ENCODE measurements around the gene TEX48.

TEX48 gene

GRCh38 chr9:114666401-114666800 lies 15.6 kb downstream of the TEX48 start:
- no peaks in the 10 kb centered on the region for H3K36me3 ChIP-seq (ENCODE audit: control insufficient read depth, insufficient read depth, low read length)
- H3K4me1 ChIP-seq (ENCODE audit: control insufficient read depth, insufficient read depth, low read length): peaks cover 12% of the 10 kb centered on the region
- no peak overlapping the region for H3K4me3 ChIP-seq (ENCODE audit: low read depth, low read length)
- H3K9me3 ChIP-seq (ENCODE audit: control insufficient read depth, insufficient read depth, low read depth, low read length): no peaks in the 10 kb centered on the region
- H3K27me3 ChIP-seq (ENCODE audit: control insufficient read depth, insufficient read depth, low read length): no peaks in the 10 kb centered on the region
- no peak overlapping the region for H3K9ac ChIP-seq (ENCODE audit: low read length)
- H3K27ac ChIP-seq (ENCODE audit: low read depth, low read length): no peak overlapping the region

DNA sequence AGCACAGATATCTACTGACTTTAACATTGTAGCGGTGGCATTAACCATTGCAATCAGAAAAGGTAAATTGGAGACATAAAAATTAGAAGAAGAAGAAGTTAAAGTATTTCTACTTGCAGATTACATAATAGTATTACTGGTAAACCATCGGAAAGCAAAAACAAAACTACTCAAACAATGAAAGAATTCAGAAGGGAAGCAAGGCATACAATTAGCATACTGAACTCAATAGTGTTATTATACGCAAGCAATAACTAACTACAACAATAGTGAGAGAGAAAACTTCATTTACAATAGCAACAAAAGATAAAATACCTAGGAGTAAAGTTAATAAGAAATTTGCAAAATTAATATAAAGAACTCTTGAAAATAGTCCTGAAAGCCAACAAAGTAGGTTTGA lies 17.8 kb downstream of the TEX48 start:
- Histone ChIP-seq H3K27ac (ENCODE audit: low read depth, low read length) (no peak overlapping the region), H3K4me3 (ENCODE audit: low read depth, low read length) (no peak overlapping the region), H3K9ac (ENCODE audit: low read length) (no peak overlapping the region), H3K9me3 (ENCODE audit: control insufficient read depth, insufficient read depth, low read depth, low read length) (no peaks in the 10 kb centered on the region), H3K4me1 (ENCODE audit: control insufficient read depth, insufficient read depth, low read length) (peaks cover 12% of the 10 kb centered on the region), H3K36me3 (ENCODE audit: control insufficient read depth, insufficient read depth, low read length) (no peaks in the 10 kb centered on the region), H3K27me3 (ENCODE audit: control insufficient read depth, insufficient read depth, low read length) (no peaks in the 10 kb centered on the region)

- H3K27me3 ChIP-seq (ENCODE audit: control insufficient read depth, insufficient read depth, low read length): no peaks in the 10 kb centered on the region
- peaks cover 12% of the 10 kb centered on the region for H3K4me1 ChIP-seq (ENCODE audit: control insufficient read depth, insufficient read depth, low read length)
- H3K4me3 ChIP-seq (ENCODE audit: low read depth, low read length): no peak overlapping the region
- no peaks in the 10 kb centered on the region for H3K9me3 ChIP-seq (ENCODE audit: control insufficient read depth, insufficient read depth, low read depth, low read length)
- no peak overlapping the region for H3K27ac ChIP-seq (ENCODE audit: low read depth, low read length)
- no peaks in the 10 kb centered on the region for H3K36me3 ChIP-seq (ENCODE audit: control insufficient read depth, insufficient read depth, low read length)
- no peak overlapping the region for H3K9ac ChIP-seq (ENCODE audit: low read length)
Measured at GRCh38 chr9:114662081-114662989, 19.7 kb downstream of the TEX48 start.

GRCh38 chr9:114657705-114658104 lies 24.3 kb downstream of the TEX48 start, which contains the start of gene TEX53:
Gene TEX53, minus strand, starts transcription at chr9:114657805. Its CDS starts 31 bp downstream, at chr9:114657774.
- Histone ChIP-seq H3K27ac (ENCODE audit: low read depth, low read length) (no peak within 1 kb of the TSS), H3K4me1 (ENCODE audit: control insufficient read depth, insufficient read depth, low read length) (peaks cover 14% of the 10 kb centered on the region), H3K9ac (ENCODE audit: low read length) (no peak within 1 kb of the TSS), H3K9me3 (ENCODE audit: control insufficient read depth, insufficient read depth, low read depth, low read length) (no peaks in the 10 kb centered on the region), H3K27me3 (ENCODE audit: control insufficient read depth, insufficient read depth, low read length) (no peaks in the 10 kb centered on the region), H3K4me3 (ENCODE audit: low read depth, low read length) (no peak within 1 kb of the TSS), H3K36me3 (ENCODE audit: control insufficient read depth, insufficient read depth, low read length) (no peaks in the 10 kb centered on the region)

GRCh38 chr9:114656301-114656700 lies 25.7 kb downstream of the TEX48 start:
- H3K4me1 ChIP-seq (ENCODE audit: control insufficient read depth, insufficient read depth, low read length): peaks cover 9% of the 10 kb centered on the region; the same call in 1 of the 2 replicates
- H3K27me3 ChIP-seq (ENCODE audit: control insufficient read depth, insufficient read depth, low read length): no peaks in the 10 kb centered on the region
- H3K36me3 ChIP-seq (ENCODE audit: control insufficient read depth, insufficient read depth, low read length): no peaks in the 10 kb centered on the region
- no peak overlapping the region for H3K9ac ChIP-seq (ENCODE audit: low read length)
- H3K9me3 ChIP-seq (ENCODE audit: control insufficient read depth, insufficient read depth, low read depth, low read length): no peaks in the 10 kb centered on the region
- no peak overlapping the region for H3K4me3 ChIP-seq (ENCODE audit: low read depth, low read length)
- H3K27ac ChIP-seq (ENCODE audit: low read depth, low read length): no peak overlapping the region

DNA sequence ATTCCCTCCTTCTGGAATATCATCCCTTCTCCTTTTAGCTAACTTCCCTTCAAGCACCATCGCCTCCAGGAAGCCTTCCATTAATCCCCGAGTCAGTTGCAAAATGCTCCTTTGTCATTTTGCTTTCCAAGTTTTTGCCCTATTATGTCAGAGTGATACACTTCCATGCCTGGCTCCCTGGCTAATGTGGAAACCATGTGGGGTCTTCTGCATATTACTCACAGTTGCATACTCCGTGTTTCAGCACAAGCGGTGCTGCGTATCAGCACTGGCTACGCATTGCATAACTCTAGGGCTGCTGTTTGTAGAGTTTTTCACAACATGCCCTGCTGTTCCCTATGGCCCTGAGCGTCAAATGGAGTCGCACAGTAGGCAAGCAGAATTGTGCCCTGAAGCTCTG lies 26.3 kb downstream of the TEX48 start:
- H3K9me3 ChIP-seq (ENCODE audit: control insufficient read depth, insufficient read depth, low read depth, low read length): no peaks in the 10 kb centered on the region
- peaks cover 9% of the 10 kb centered on the region; the same call in 1 of the 2 replicates for H3K4me1 ChIP-seq (ENCODE audit: control insufficient read depth, insufficient read depth, low read length)
- H3K36me3 ChIP-seq (ENCODE audit: control insufficient read depth, insufficient read depth, low read length): no peaks in the 10 kb centered on the region
- no peak overlapping the region for H3K27ac ChIP-seq (ENCODE audit: low read depth, low read length)
- no peak overlapping the region for H3K4me3 ChIP-seq (ENCODE audit: low read depth, low read length)
- no peak overlapping the region for H3K9ac ChIP-seq (ENCODE audit: low read length)
- H3K27me3 ChIP-seq (ENCODE audit: control insufficient read depth, insufficient read depth, low read length): no peaks in the 10 kb centered on the region

DNA sequence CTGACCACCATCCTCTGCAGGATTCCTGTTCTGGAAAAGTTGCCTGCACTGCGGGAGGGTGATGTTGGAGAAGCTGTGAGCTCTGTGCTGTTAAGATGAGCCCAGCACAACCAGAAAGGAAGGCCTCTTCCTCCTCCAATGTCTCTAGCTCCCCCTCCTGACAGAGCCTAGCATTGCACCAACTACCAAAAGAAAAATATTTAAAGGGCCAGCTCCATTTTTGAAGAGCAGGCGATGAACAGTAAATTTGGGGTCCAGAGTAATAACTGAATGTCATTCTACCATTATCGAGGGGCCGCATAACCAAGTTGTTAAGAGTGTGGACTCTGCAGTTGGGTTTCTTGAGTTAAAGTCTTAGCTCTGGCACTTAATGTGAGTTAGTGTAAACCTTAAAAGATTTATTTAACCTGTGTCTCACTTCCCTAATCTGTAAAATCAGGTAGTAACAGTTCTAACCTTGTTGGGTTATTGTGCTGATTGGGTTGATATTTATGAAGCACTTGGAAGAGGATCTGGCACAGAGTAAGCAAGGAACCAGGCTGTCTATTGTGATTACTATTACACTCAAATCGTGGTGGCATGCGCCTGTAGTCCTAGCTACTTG lies 28.3 kb downstream of the TEX48 start:
- Histone ChIP-seq H3K4me1 (ENCODE audit: control insufficient read depth, insufficient read depth, low read length) (peaks cover 9% of the 10 kb centered on the region; the same call in 1 of the 2 replicates), H3K4me3 (ENCODE audit: low read depth, low read length) (no peak overlapping the region), H3K36me3 (ENCODE audit: control insufficient read depth, insufficient read depth, low read length) (no peaks in the 10 kb centered on the region), H3K9me3 (ENCODE audit: control insufficient read depth, insufficient read depth, low read depth, low read length) (no peaks in the 10 kb centered on the region), H3K9ac (ENCODE audit: low read length) (no peak overlapping the region), H3K27ac (ENCODE audit: low read depth, low read length) (no peak overlapping the region), H3K27me3 (ENCODE audit: control insufficient read depth, insufficient read depth, low read length) (no peaks in the 10 kb centered on the region)

- no peaks in the 10 kb centered on the region for H3K27me3 ChIP-seq (ENCODE audit: control insufficient read depth, insufficient read depth, low read length)
- no peaks in the 10 kb centered on the region for H3K9me3 ChIP-seq (ENCODE audit: control insufficient read depth, insufficient read depth, low read depth, low read length)
- H3K27ac ChIP-seq (ENCODE audit: low read depth, low read length): no peak overlapping the region
- no peak overlapping the region for H3K9ac ChIP-seq (ENCODE audit: low read length)
- H3K4me3 ChIP-seq (ENCODE audit: low read depth, low read length): no peak overlapping the region
- no peaks in the 10 kb centered on the region for H3K36me3 ChIP-seq (ENCODE audit: control insufficient read depth, insufficient read depth, low read length)
- peaks cover 9% of the 10 kb centered on the region; the same call in 1 of the 2 replicates for H3K4me1 ChIP-seq (ENCODE audit: control insufficient read depth, insufficient read depth, low read length)
Measured at GRCh38 chr9:114652776-114653555, 29.0 kb downstream of the TEX48 start.

DNA sequence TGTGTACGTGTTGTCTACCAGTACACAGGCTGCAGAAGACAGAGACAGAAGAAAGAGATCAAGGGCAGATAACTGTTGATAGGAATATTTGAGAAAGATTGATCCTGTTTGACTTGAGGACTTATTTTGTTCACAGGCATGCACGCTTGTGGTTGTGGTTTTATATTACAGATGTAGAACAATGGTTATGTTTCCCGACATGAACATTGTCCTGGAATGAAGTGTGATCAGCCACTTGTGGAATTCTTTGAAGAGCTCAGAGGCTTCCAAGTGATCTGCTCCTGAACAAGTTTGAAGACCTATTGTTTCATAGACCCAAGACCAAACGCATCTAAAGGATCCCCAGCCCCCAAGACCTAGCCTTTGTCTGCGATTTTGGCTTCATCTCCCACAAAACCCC lies 38.1 kb downstream of the TEX48 start:
- Histone ChIP-seq H3K27ac (ENCODE audit: low read depth, low read length) (no peak overlapping the region), H3K36me3 (ENCODE audit: control insufficient read depth, insufficient read depth, low read length) (peaks cover 24% of the 10 kb centered on the region), H3K27me3 (ENCODE audit: control insufficient read depth, insufficient read depth, low read length) (no peaks in the 10 kb centered on the region), H3K4me1 (ENCODE audit: control insufficient read depth, insufficient read depth, low read length) (no peaks in the 10 kb centered on the region), H3K9ac (ENCODE audit: low read length) (no peak overlapping the region), H3K4me3 (ENCODE audit: low read depth, low read length) (no peak overlapping the region), H3K9me3 (ENCODE audit: control insufficient read depth, insufficient read depth, low read depth, low read length) (0 out of 2 replicates have a peak, but pooled peaks cover 2% of the 10 kb centered on the region)

GRCh38 chr9:114643001-114643400 lies 39.0 kb downstream of the TEX48 start:
- Histone ChIP-seq H3K27me3 (ENCODE audit: control insufficient read depth, insufficient read depth, low read length) (no peaks in the 10 kb centered on the region), H3K9me3 (ENCODE audit: control insufficient read depth, insufficient read depth, low read depth, low read length) (0 out of 2 replicates have a peak, but pooled peaks cover 2% of the 10 kb centered on the region), H3K9ac (ENCODE audit: low read length) (no peak overlapping the region), H3K4me3 (ENCODE audit: low read depth, low read length) (no peak overlapping the region), H3K27ac (ENCODE audit: low read depth, low read length) (no peak overlapping the region), H3K4me1 (ENCODE audit: control insufficient read depth, insufficient read depth, low read length) (no peaks in the 10 kb centered on the region), H3K36me3 (ENCODE audit: control insufficient read depth, insufficient read depth, low read length) (peaks cover 30% of the 10 kb centered on the region)
